PC-9 (cell line): Measurements from ENCODE around the gene DDAH1. TPM values are rescaled to one million over a fixed set of nuclear protein-coding genes. Genes with fewer than 3 reads are reported as not detected.
A peak's percentile ranks its signal among the peaks of the same experiment; 100 is the strongest.

ENCODE experiments used
- BruUV-seq: library from RNA; stranded (reverse); fragments of 400-500 nt; replicated peaks from 2 replicates; lab custom pipeline; 2021; lab: Mats Ljungman, UMichigan
- CTCF ChIA-PET: fragments of 300-600 bp; sonication (Branson Sonifier 250); formaldehyde crosslinking; loops from one replicate; lab custom pipeline; 2022; ENCODE audit warnings: antibody characterized with exemption; lab: Charles Lee
- POLR2A ChIA-PET: fragments of 300-600 bp; sonication (Branson Sonifier 250); formaldehyde crosslinking; loops from one replicate; lab custom pipeline; 2022; ENCODE audit warnings: antibody characterized with exemption; ENCODE audit not compliant: unreplicated experiment; lab: Charles Lee
- DNase-seq, 2 experiments: peaks; one replicate each; pipeline versions ENCODE4 v3.0.0 to v3.0.0-alpha.2; 2015 to 2022; ENCODE audit warnings: mixed read lengths in 1 of 2
- H2AFZ ChIP-seq: fragments of 200-600 bp; sonication (generic); 2 replicates; pipeline ENCODE4 v1.8.1; 2017; ENCODE audit warnings: antibody characterized with exemption
- H3F3A ChIP-seq: fragments of 200-600 bp; sonication (generic); 2 replicates; pipeline ENCODE4 v1.8.1; 2017; ENCODE audit warnings: antibody characterized with exemption, mild to moderate bottlenecking, low read depth; ENCODE audit not compliant: insufficient read depth
- H3K27ac ChIP-seq: fragments of 200-600 bp; sonication (generic); 2 replicates; pipeline ENCODE4 v1.6.1; 2016; ENCODE audit warnings: mixed run types
- H3K27me3 ChIP-seq: fragments of 200-600 bp; sonication (generic); 2 replicates; pipeline ENCODE4 v1.6.1; 2016; ENCODE audit warnings: low read depth, mixed run types; ENCODE audit not compliant: insufficient read depth
- H3K36me3 ChIP-seq: fragments of 200-600 bp; sonication (generic); 2 replicates; pipeline ENCODE4 v1.6.1; 2016; ENCODE audit warnings: low read depth, mixed run types
- H3K4me1 ChIP-seq: fragments of 200-600 bp; sonication (generic); replicated peaks from 2 replicates; pipeline ENCODE4 v1.6.1; 2016; ENCODE audit warnings: mixed run types; ENCODE audit not compliant: insufficient read depth
- H3K4me2 ChIP-seq: fragments of 200-600 bp; sonication (generic); 2 replicates; pipeline ENCODE4 v1.6.1; 2017; ENCODE audit warnings: mixed run types
- H3K4me3 ChIP-seq: fragments of 200-600 bp; sonication (generic); 2 replicates; pipeline ENCODE4 v1.6.1; 2016; ENCODE audit warnings: mixed run types
- H3K79me2 ChIP-seq: fragments of 200-600 bp; sonication (generic); 2 replicates; pipeline ENCODE4 v1.6.1; 2017; ENCODE audit warnings: low read depth, mixed run types
- H3K9me2 ChIP-seq: fragments of 200-600 bp; sonication (generic); 2 replicates; pipeline ENCODE4 v1.8.1; 2017; ENCODE audit warnings: mild to moderate bottlenecking; ENCODE audit not compliant: insufficient read depth
- H3K9me3 ChIP-seq: fragments of 200-600 bp; sonication (generic); 2 replicates; pipeline ENCODE4 v1.8.1; 2016; ENCODE audit warnings: low read depth; ENCODE audit not compliant: insufficient read depth
- H4K20me1 ChIP-seq: fragments of 200-600 bp; sonication (generic); 2 replicates; pipeline ENCODE4 v1.8.1; 2017; ENCODE audit not compliant: insufficient read depth
- EZH2 ChIP-seq: fragments of 200-600 bp; sonication (generic); IDR thresholded peaks from 2 replicates; pipeline ENCODE4 v1.8.0; 2017; ENCODE audit warnings: antibody characterized with exemption, low read depth
- intact Hi-C: fragments of 100-400 bp; cut with micrococcal nuclease; formaldehyde crosslinking; loops from one replicate; pipeline ENCODE4 v1.10.0; 2022; ENCODE audit not compliant: unreplicated experiment
- total RNA-seq: library from RNA; stranded (reverse); gene quantifications from 2 replicates; pipeline ENCODE4 v1.2.3, GENCODE V29; 2021
- TF ChIP-seq, protein P1 (sequence below): fragments of 200-600 bp; sonication (generic); conservative IDR thresholded peaks from 2 replicates; pipeline ENCODE4 v1.6.1; 2017; ENCODE audit warnings: mixed run types, antibody characterized with exemption, mild to moderate bottlenecking, moderate library complexity

The DDAH1 gene
- total RNA-seq, 1 experiment from 2014 or later: 31.9 TPM

DNA sequence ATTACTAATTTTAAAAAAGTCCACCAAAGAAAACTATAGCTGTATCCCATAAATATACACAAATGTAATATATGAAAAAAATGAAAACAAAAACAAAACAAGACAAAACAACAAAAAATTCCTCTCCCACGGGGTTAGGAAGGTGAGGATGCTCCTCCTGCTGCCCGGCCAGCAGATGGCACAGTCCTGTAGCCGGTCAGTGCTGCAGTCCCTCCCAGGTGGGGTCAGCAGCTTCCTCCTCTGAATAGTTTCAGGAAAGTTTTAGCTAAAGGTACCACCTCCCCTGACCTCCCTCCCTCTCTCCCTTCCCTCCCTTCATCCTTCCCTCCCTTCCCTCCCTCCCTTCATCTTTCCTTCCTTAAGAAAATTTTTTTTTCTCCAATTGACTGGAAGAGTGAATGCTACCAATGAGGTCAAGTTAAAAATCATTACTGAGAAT lies 120.7 kb downstream of the DDAH1 start:
- intact Hi-C loops: loop anchor here (1.0 to 2.0 kb wide), 4 partner anchors 35 to 233 kb away; no protein-coding TSS in a partner anchor
- no peaks in the 10 kb centered on the region for H4K20me1 ChIP-seq
- H3K9me3 ChIP-seq: no peaks in the 10 kb centered on the region
- H3K27ac ChIP-seq: peak overlapping the region; percentile 22; the same call in 1 of the 2 replicates
- POLR2A ChIA-PET: interaction anchor here (0.6 to 1.2 kb wide), 5 partner anchors 71 to 262 kb away, joined by 3 to 10 read pairs (median 5); partner anchors contain the start of gene CCN1
- no TSS peak for BruUV-seq
- H3K27me3 ChIP-seq: no peaks in the 10 kb centered on the region
- peaks cover 24% of the 10 kb centered on the region for H3K4me1 ChIP-seq
- peak overlapping the region; percentile 8; the same call in 1 of the 2 replicates for H3K4me2 ChIP-seq
- CTCF ChIA-PET: interaction anchor here (0.6 to 1.5 kb wide), 15 partner anchors 14 to 348 kb away, joined by 3 to 4 read pairs (median 3); partner anchors contain the start of genes CCN1 and DDAH1
- no peak overlapping the region for H2AFZ ChIP-seq
- no peaks in the 10 kb centered on the region; the same call in 1 of the 2 replicates for H3K9me2 ChIP-seq
- H3K79me2 ChIP-seq: no peaks in the 10 kb centered on the region
- H3K36me3 ChIP-seq: peaks cover 4% of the 10 kb centered on the region; the same call in 1 of the 2 replicates
- DNase-seq: peak; percentile 45 to 47
- no peak overlapping the region for H3K4me3 ChIP-seq
- TF ChIP-seq EZH2: no peak
- TF ChIP-seq, protein P1, sequence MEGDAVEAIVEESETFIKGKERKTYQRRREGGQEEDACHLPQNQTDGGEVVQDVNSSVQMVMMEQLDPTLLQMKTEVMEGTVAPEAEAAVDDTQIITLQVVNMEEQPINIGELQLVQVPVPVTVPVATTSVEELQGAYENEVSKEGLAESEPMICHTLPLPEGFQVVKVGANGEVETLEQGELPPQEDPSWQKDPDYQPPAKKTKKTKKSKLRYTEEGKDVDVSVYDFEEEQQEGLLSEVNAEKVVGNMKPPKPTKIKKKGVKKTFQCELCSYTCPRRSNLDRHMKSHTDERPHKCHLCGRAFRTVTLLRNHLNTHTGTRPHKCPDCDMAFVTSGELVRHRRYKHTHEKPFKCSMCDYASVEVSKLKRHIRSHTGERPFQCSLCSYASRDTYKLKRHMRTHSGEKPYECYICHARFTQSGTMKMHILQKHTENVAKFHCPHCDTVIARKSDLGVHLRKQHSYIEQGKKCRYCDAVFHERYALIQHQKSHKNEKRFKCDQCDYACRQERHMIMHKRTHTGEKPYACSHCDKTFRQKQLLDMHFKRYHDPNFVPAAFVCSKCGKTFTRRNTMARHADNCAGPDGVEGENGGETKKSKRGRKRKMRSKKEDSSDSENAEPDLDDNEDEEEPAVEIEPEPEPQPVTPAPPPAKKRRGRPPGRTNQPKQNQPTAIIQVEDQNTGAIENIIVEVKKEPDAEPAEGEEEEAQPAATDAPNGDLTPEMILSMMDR: peak; percentile 84
- 0 out of 2 replicates have a peak, but pooled peaks cover 3% of the 10 kb centered on the region for H3F3A ChIP-seq

DNA sequence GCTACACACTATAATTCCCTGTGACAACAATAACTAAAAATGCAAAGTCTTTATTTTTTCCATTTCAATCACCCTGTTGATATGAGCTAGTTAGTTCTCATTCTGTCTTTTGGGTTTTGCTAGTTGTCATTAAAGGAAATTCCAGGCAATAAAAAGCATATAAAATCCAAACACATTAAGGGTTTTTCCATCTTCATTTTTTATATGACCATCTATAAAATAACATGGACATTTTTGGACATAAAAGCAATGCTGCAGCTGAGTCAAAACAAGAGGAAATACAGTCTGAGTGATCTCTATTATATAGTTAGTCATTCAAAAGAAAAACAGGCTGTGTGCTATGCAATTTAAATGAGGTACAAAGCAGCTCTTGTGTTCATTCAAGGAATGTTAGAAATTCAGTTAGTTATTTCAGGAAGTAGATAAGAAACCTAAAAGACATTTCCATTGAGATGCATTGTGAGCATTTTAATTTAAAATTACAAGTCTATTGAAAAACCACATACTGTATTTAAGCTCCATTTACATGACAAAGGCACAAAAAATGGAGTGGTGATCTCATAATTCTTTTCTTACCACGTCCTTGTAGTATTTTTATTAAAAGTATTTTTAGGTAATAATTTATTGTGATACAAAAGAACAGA lies 121.2 kb downstream of the DDAH1 start:
- Histone ChIP-seq H3K9me3 (no peaks in the 10 kb centered on the region), H2AFZ (no peak overlapping the region), H3K27ac (0 out of 2 replicates have a peak overlapping the region, but pooled peaks have one; percentile 14), H3K4me2 (peak overlapping the region; percentile 8; the same call in 1 of the 2 replicates), H3K4me3 (no peak overlapping the region), H3K27me3 (no peaks in the 10 kb centered on the region), H3K9me2 (no peaks in the 10 kb centered on the region; the same call in 1 of the 2 replicates), H3K79me2 (no peaks in the 10 kb centered on the region), H3K36me3 (peaks cover 4% of the 10 kb centered on the region; the same call in 1 of the 2 replicates), H4K20me1 (no peaks in the 10 kb centered on the region), H3K4me1 (peaks cover 29% of the 10 kb centered on the region), H3F3A (0 out of 2 replicates have a peak, but pooled peaks cover 3% of the 10 kb centered on the region)
- peak in 1 of 2 experiments; percentile 74 for DNase-seq
- CTCF ChIA-PET: interaction anchor here (0.6 to 1.5 kb wide), 15 partner anchors 14 to 349 kb away, joined by 3 to 4 read pairs (median 3); partner anchors contain the start of genes CCN1 and DDAH1
- intact Hi-C loops: loop anchor here (1.0 to 2.0 kb wide), 4 partner anchors 35 to 233 kb away; no protein-coding TSS in a partner anchor
- POLR2A ChIA-PET: interaction anchor here (0.6 to 1.2 kb wide), 8 partner anchors 57 to 311 kb away, joined by 3 to 10 read pairs (median 5); partner anchors contain the start of gene CCN1
- TF ChIP-seq, protein P1: no peak
- no peak for TF ChIP-seq EZH2
- BruUV-seq: no TSS peak

GRCh38 chr1:85343213-85343611 lies 121.7 kb downstream of the DDAH1 start:
- Histone ChIP-seq H2AFZ (no peak overlapping the region), H3K4me1 (peaks cover 35% of the 10 kb centered on the region), H3K9me3 (no peaks in the 10 kb centered on the region), H3F3A (0 out of 2 replicates have a peak, but pooled peaks cover 6% of the 10 kb centered on the region), H3K36me3 (peaks cover 4% of the 10 kb centered on the region; the same call in 1 of the 2 replicates), H4K20me1 (no peaks in the 10 kb centered on the region), H3K27ac (0 out of 2 replicates have a peak overlapping the region, but pooled peaks have one; percentile 14), H3K4me2 (no peak overlapping the region), H3K79me2 (no peaks in the 10 kb centered on the region), H3K9me2 (no peaks in the 10 kb centered on the region), H3K27me3 (no peaks in the 10 kb centered on the region), H3K4me3 (no peak overlapping the region)
- intact Hi-C loops: no loop called here
- DNase-seq: no peak
- no TSS peak for BruUV-seq
- TF ChIP-seq, protein P1: no peak
- no peak for TF ChIP-seq EZH2
- ChIA-PET POLR2A (interaction anchor here (0.6 to 0.7 kb wide), 3 partner anchors 57 to 158 kb away, joined by 3 to 6 read pairs (median 3); no protein-coding TSS in a partner anchor), CTCF (interaction anchor here (1.5 kb wide), 2 partner anchors 33 to 349 kb away, joined by 4 read pairs; no protein-coding TSS in a partner anchor)
